NCI-H345 (cell line): Measurements from ENCODE around the gene NCOR2.

Source experiments
- DNase-seq: peaks from one replicate; lab custom pipeline; 2025; lab: John Stamatoyannopoulos, UW

Gene NCOR2

GRCh38 chr12:124525927-124526692, 41.3 kb downstream of the NCOR2 start:
- no peak for DNase-seq

- DNase-seq = no peak
These were observed 42.0 kb downstream of the NCOR2 start for GRCh38 chr12:124525455-124525854.

GRCh38 chr12:124524231-124524925, 43.0 kb downstream of the NCOR2 start:
- DNase-seq = no peak

GRCh38 chr12:124523071-124523470, 44.3 kb downstream of the NCOR2 start:
- peak; percentile 68 for DNase-seq

GRCh38 chr12:124520907-124521306, 46.5 kb downstream of the NCOR2 start:
- DNase-seq = no peak

- DNase-seq = no peak
These were observed 47.1 kb downstream of the NCOR2 start for GRCh38 chr12:124520265-124520701.

GRCh38 chr12:124519746-124520145, 47.7 kb downstream of the NCOR2 start:
- DNase-seq = no peak

GRCh38 chr12:124518051-124518932, 49.1 kb downstream of the NCOR2 start:
- peak; percentile 98 for DNase-seq
